HCT116 (cell line): ENCODE measurements around the gene DENND2D. TPM values are rescaled to one million over a fixed set of nuclear protein-coding genes. Genes with fewer than 3 reads are reported as not detected.

Source experiments
- ATAC-seq: fragments of 200-7000 bp; cut with Tn5 transposase; 2 replicates; pipeline ENCODE4 v1.9.1; 2020; ENCODE audit warnings: mild to moderate bottlenecking, moderate library complexity
- BruUV-seq: library from RNA; stranded (reverse); fragments of 400-500 nt; replicated peaks from 2 replicates; lab custom pipeline; 2021; lab: Mats Ljungman, UMichigan
- CTCF ChIA-PET: fragments of 300-600 bp; sonication (Branson Sonifier 250); formaldehyde crosslinking; loops from one replicate; lab custom pipeline; 2021; ENCODE audit warnings: antibody characterized with exemption; lab: Charles Lee
- POLR2A ChIA-PET: fragments of 300-600, 350-600 bp; sonication (Branson Sonifier 250); formaldehyde crosslinking; loops from one replicate; lab custom pipeline; 2021; ENCODE audit warnings: antibody characterized with exemption; lab: Charles Lee
- RAD21 ChIA-PET, 2 experiments: fragments of 300-600 bp; sonication (Branson Sonifier 250); formaldehyde crosslinking; loops; one replicate each; lab custom pipeline; 2023; ENCODE audit warnings: low total read pairs in 2 of 2; ENCODE audit not compliant: uncharacterized antibody in 2 of 2, unreplicated experiment in 2 of 2, low non-redundant PET in 1 of 2; lab: Charles Lee
- DNase-seq: peaks from one replicate; pipeline ENCODE4 v3.0.0-alpha.2; 2010; ENCODE audit warnings: low read depth, low spot score
- H2AFZ ChIP-seq: fragments of 200-600 bp; shearing (Covaris generic), sonication (generic); 2 replicates; pipeline ENCODE4 v1.6.1; 2017; ENCODE audit warnings: low read depth, mixed run types, mixed read lengths, antibody characterized with exemption, low read length; ENCODE audit not compliant: poor library complexity, severe bottlenecking
- H3K27ac ChIP-seq: 2 replicates; pipeline ENCODE4 v1.5.1; 2012; ENCODE audit warnings: low read depth, low read length
- H3K27me3 ChIP-seq: fragments of 200-600 bp; sonication (generic); 2 replicates; pipeline ENCODE4 v1.6.1; 2016; ENCODE audit warnings: mixed run types, low read length, mixed read lengths; ENCODE audit not compliant: insufficient read depth
- H3K36me3 ChIP-seq, 2 experiments: fragments of 200-500 bp in 1 of 2; fragments of 200-600 bp in 1 of 2; sonication (Bioruptor generic) in 1 of 2; sonication (generic) in 1 of 2; 2 replicates each; pipeline versions ENCODE4 v1.5.1 to v1.6.1; 2014 to 2016; ENCODE audit warnings: low read length in 2 of 2, inconsistent platforms in 1 of 2, mixed read lengths in 1 of 2, mixed run types in 1 of 2; ENCODE audit not compliant: insufficient read depth in 2 of 2, control insufficient read depth in 1 of 2
- H3K4me1 ChIP-seq, 2 experiments: fragments of 200-600 bp in 1 of 2; sonication (generic) in 1 of 2; 2 replicates each; pipeline versions ENCODE4 v1.5.1 to v1.6.1; 2012 to 2017; ENCODE audit warnings: low read length in 2 of 2, inconsistent platforms in 1 of 2, mild to moderate bottlenecking in 1 of 2, mixed read lengths in 1 of 2, mixed run types in 1 of 2, moderate library complexity in 1 of 2; ENCODE audit not compliant: insufficient read depth in 2 of 2, control insufficient read depth in 1 of 2
- H3K4me2 ChIP-seq: fragments of 200-600 bp; sonication (generic); 2 replicates; pipeline ENCODE4 v1.6.1; 2017; ENCODE audit warnings: mixed run types, low read length, mixed read lengths
- H3K4me3 ChIP-seq, 2 experiments: fragments of 200-600 bp in 1 of 2; sonication (generic) in 1 of 2; replicated peaks in 1 of 2; 2 replicates each; pipeline ENCODE4 v1.5.1; 2011 to 2016; ENCODE audit warnings: low read length in 2 of 2, control low read depth in 1 of 2, low read depth in 1 of 2, mild to moderate bottlenecking in 1 of 2, mixed read lengths in 1 of 2, mixed run types in 1 of 2
- H3K79me2 ChIP-seq: fragments of 200-600 bp; sonication (generic); 2 replicates; pipeline ENCODE4 v1.6.1; 2017; ENCODE audit warnings: mild to moderate bottlenecking, mixed run types, low read length, moderate library complexity, mixed read lengths; ENCODE audit not compliant: insufficient read depth
- H3K9ac ChIP-seq: fragments of 200-600 bp; sonication (generic); 2 replicates; pipeline ENCODE4 v1.6.1; 2016; ENCODE audit warnings: low read length, mixed read lengths
- H3K9me2 ChIP-seq: fragments of 200-600 bp; sonication (generic), shearing (Covaris generic); 2 replicates; pipeline ENCODE4 v1.6.1; 2017; ENCODE audit warnings: mixed run types, mild to moderate bottlenecking, moderate library complexity; ENCODE audit not compliant: insufficient read depth
- H3K9me3 ChIP-seq, 2 experiments: fragments of 200-500 bp in 1 of 2; fragments of 200-600 bp in 1 of 2; sonication (Bioruptor generic) in 1 of 2; sonication (generic) in 1 of 2; 2 replicates each; pipeline ENCODE4 v1.6.1; 2014 to 2017; ENCODE audit warnings: low read length in 2 of 2, mixed read lengths in 2 of 2, inconsistent platforms in 1 of 2, low read depth in 1 of 2, mild to moderate bottlenecking in 1 of 2, mixed run types in 1 of 2, moderate library complexity in 1 of 2; ENCODE audit not compliant: control insufficient read depth in 1 of 2, insufficient read depth in 1 of 2
- H4K20me1 ChIP-seq: fragments of 200-600 bp; sonication (generic), shearing (Covaris generic); 2 replicates; pipeline ENCODE4 v1.6.1; 2017; ENCODE audit warnings: mixed run types, mild to moderate bottlenecking, moderate library complexity; ENCODE audit not compliant: insufficient read depth
- CBX3 ChIP-seq: IDR thresholded peaks from 2 replicates; pipeline ENCODE4 v1.6.1; 2012; ENCODE audit warnings: low read depth
- CEBPB ChIP-seq: IDR thresholded peaks from 2 replicates; pipeline ENCODE4 v1.6.1; 2012; ENCODE audit warnings: low read depth
- EGR1 ChIP-seq: IDR thresholded peaks from 2 replicates; pipeline ENCODE4 v1.6.1; 2012; ENCODE audit warnings: low read depth
- ELF1 ChIP-seq: IDR thresholded peaks from 2 replicates; pipeline ENCODE4 v1.6.1; 2012; ENCODE audit warnings: low read depth, borderline replicate concordance
- EZH2 ChIP-seq: fragments of 200-600 bp; sonication (generic); IDR thresholded peaks from 2 replicates; pipeline ENCODE4 v1.6.1; 2017; ENCODE audit warnings: antibody characterized with exemption, mixed run types
- EZH2phosphoT487 ChIP-seq: fragments of 200-600 bp; IDR thresholded peaks from 2 replicates; pipeline ENCODE4 v1.6.1; 2018; ENCODE audit warnings: antibody characterized with exemption, borderline replicate concordance
- FOSL1 ChIP-seq: IDR thresholded peaks from 2 replicates; pipeline ENCODE4 v1.6.1; 2012; ENCODE audit warnings: low read depth
- JUND ChIP-seq: IDR thresholded peaks from 2 replicates; pipeline ENCODE4 v1.6.1; 2012
- POLR2A ChIP-seq: IDR thresholded peaks from 2 replicates; pipeline ENCODE4 v1.7.0; 2011; ENCODE audit warnings: borderline replicate concordance; ENCODE audit not compliant: insufficient read depth, insufficient read length; ENCODE audit errors: extremely low read depth
- POLR2AphosphoS5 ChIP-seq: IDR thresholded peaks from 2 replicates; pipeline ENCODE4 v1.6.1; 2011; ENCODE audit warnings: mild to moderate bottlenecking, low read depth, low read length, moderate library complexity
- RAD21 ChIP-seq: IDR thresholded peaks from 2 replicates; pipeline ENCODE4 v1.6.1; 2012; ENCODE audit warnings: low read depth, mild to moderate bottlenecking
- SP1 ChIP-seq: IDR thresholded peaks from 2 replicates; pipeline ENCODE4 v1.6.1; 2012; ENCODE audit warnings: low read depth
- SRF ChIP-seq: IDR thresholded peaks from 2 replicates; pipeline ENCODE4 v1.6.1; 2012; ENCODE audit warnings: low read depth
- YY1 ChIP-seq: IDR thresholded peaks from 2 replicates; pipeline ENCODE4 v1.6.1; 2011; ENCODE audit warnings: low read length, low read depth, moderate library complexity, mild to moderate bottlenecking; ENCODE audit not compliant: insufficient replicate concordance; ENCODE audit errors: extremely low read depth
- ZFX ChIP-seq: fragments of 450-650 bp; IDR thresholded peaks from 2 replicates; pipeline ENCODE4 v1.6.1; 2017
- ZNF274 ChIP-seq: fragments of 200-500 bp; sonication (Bioruptor generic); IDR thresholded peaks from 2 replicates; pipeline ENCODE4 v1.6.1; 2014; ENCODE audit warnings: mild to moderate bottlenecking, low read depth, low read length, inconsistent platforms
- intact Hi-C: fragments of 100-400 bp; cut with micrococcal nuclease; formaldehyde crosslinking; loops from 2 replicates; pipeline ENCODE4 v1.10.0; 2022
- total RNA-seq: library from RNA; stranded (reverse); gene quantifications from one replicate; pipeline ENCODE4 v1.2.1, GENCODE V29; 2021; ENCODE audit not compliant: unreplicated experiment
- TF ChIP-seq, protein P1 (sequence below), 3 experiments: fragments of 200-600 bp in 1 of 3; sonication (generic) in 1 of 3; IDR thresholded peaks in 2 of 3; conservative IDR thresholded peaks in 1 of 3; 2 replicates each; pipeline ENCODE4 v1.5.1; 2012 to 2017; ENCODE audit warnings: low read depth in 2 of 3, low read length in 2 of 3, antibody characterized with exemption in 1 of 3, borderline replicate concordance in 1 of 3, control low read depth in 1 of 3, mild to moderate bottlenecking in 1 of 3, mixed read lengths in 1 of 3, mixed run types in 1 of 3, moderate library complexity in 1 of 3; ENCODE audit not compliant: insufficient read depth in 1 of 3
- TF ChIP-seq, protein P2 (sequence below): IDR thresholded peaks from 2 replicates; pipeline ENCODE4 v1.6.1; 2012
- TF ChIP-seq, protein P3 (sequence below): IDR thresholded peaks from 2 replicates; pipeline ENCODE4 v1.6.1; 2012; ENCODE audit warnings: low read depth

Gene DENND2D
- total RNA-seq, 1 experiment from 2014 or later, result 31.9 TPM

DNA sequence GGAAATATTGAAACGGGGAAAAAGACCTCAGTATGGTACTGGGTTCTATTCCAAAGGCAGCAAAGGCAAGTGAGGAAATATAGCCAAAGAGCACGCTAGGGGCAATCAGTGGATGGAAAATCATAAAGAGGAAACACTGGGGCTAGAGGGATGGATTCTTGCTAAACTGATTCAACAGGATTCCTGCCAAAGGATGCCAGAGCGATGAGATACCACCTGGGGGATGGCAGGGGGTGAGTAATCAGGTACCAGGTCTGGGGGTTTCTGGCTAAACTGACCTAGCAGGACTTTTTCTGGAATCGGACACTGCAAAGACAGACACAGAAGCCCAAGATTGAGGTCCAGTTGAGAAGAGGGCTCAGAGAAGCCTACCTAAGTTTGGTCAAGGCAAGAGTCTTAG is 33.8 kb upstream of the DENND2D start (continued):
- no peak for TF ChIP-seq YY1
- TF ChIP-seq SP1, result no peak
- TF ChIP-seq, protein P1, sequence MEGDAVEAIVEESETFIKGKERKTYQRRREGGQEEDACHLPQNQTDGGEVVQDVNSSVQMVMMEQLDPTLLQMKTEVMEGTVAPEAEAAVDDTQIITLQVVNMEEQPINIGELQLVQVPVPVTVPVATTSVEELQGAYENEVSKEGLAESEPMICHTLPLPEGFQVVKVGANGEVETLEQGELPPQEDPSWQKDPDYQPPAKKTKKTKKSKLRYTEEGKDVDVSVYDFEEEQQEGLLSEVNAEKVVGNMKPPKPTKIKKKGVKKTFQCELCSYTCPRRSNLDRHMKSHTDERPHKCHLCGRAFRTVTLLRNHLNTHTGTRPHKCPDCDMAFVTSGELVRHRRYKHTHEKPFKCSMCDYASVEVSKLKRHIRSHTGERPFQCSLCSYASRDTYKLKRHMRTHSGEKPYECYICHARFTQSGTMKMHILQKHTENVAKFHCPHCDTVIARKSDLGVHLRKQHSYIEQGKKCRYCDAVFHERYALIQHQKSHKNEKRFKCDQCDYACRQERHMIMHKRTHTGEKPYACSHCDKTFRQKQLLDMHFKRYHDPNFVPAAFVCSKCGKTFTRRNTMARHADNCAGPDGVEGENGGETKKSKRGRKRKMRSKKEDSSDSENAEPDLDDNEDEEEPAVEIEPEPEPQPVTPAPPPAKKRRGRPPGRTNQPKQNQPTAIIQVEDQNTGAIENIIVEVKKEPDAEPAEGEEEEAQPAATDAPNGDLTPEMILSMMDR (IDR thresholded peaks at IDR 0.05 in 2 of 3, conservative IDR thresholded peaks at IDR 0.05 in 1 of 3; ENCODE audit: borderline replicate concordance in 1 of 3, insufficient read depth in 1 of 3, low read depth in 2 of 3, low read length in 2 of 3), result no peak
- TF ChIP-seq, all 23 proteins: peak for 0

DNA sequence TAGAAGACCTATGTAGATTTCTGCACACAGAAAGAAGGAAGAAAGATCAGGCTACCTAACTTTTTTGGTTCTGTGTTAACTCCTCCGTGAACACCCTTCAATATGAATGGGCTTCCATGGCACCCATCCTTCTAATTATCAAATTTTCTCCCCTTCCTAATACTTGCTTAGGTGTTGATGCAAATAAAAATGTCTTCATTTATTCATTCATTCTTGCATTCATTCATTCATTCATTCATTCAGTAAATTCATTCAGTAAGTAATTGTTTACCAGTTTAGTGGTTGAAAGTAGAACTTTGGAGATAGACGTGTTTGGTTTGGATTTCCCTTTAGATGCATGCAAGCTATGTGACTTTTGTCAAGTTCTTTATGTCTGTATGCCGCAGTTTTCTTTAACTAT is 31.7 kb upstream of the DENND2D start:
- ChIA-PET RAD21 (no interaction called here), POLR2A (no interaction called here), CTCF (no interaction called here)
- Histone ChIP-seq H3K27ac (no peak overlapping the region), H3K4me1 (peaks cover 15 to 28% of the 10 kb centered on the region in 2 experiments), H3K9me3 (no peaks in the 10 kb centered on the region), H3K36me3 (no peaks in the 10 kb centered on the region), H4K20me1 (no peaks in the 10 kb centered on the region), H3K9me2 (no peaks in the 10 kb centered on the region), H3K4me3 (no peak overlapping the region), H3K27me3 (no peaks in the 10 kb centered on the region), H3K9ac (no peak overlapping the region), H2AFZ (no peak overlapping the region), H3K79me2 (no peaks in the 10 kb centered on the region), H3K4me2 (no peak overlapping the region)
- BruUV-seq, result no TSS peak
- DNase-seq (no peak), ATAC-seq (no peak)
- intact Hi-C loops, result no loop called here
- no peak for TF ChIP-seq FOSL1
- TF ChIP-seq EGR1, result no peak
- TF ChIP-seq POLR2AphosphoS5, result no peak
- TF ChIP-seq ZFX, result no peak
- TF ChIP-seq, protein P2, sequence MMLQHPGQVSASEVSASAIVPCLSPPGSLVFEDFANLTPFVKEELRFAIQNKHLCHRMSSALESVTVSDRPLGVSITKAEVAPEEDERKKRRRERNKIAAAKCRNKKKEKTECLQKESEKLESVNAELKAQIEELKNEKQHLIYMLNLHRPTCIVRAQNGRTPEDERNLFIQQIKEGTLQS, result no peak
- no peak for TF ChIP-seq JUND
- no peak for TF ChIP-seq RAD21
- no peak for TF ChIP-seq SP1
- TF ChIP-seq EZH2phosphoT487, result no peak
- no peak for TF ChIP-seq POLR2A
- TF ChIP-seq ELF1, result no peak
- TF ChIP-seq EZH2, result no peak
- no peak for TF ChIP-seq SRF
- no peak for TF ChIP-seq ZNF274
- TF ChIP-seq, protein P3, sequence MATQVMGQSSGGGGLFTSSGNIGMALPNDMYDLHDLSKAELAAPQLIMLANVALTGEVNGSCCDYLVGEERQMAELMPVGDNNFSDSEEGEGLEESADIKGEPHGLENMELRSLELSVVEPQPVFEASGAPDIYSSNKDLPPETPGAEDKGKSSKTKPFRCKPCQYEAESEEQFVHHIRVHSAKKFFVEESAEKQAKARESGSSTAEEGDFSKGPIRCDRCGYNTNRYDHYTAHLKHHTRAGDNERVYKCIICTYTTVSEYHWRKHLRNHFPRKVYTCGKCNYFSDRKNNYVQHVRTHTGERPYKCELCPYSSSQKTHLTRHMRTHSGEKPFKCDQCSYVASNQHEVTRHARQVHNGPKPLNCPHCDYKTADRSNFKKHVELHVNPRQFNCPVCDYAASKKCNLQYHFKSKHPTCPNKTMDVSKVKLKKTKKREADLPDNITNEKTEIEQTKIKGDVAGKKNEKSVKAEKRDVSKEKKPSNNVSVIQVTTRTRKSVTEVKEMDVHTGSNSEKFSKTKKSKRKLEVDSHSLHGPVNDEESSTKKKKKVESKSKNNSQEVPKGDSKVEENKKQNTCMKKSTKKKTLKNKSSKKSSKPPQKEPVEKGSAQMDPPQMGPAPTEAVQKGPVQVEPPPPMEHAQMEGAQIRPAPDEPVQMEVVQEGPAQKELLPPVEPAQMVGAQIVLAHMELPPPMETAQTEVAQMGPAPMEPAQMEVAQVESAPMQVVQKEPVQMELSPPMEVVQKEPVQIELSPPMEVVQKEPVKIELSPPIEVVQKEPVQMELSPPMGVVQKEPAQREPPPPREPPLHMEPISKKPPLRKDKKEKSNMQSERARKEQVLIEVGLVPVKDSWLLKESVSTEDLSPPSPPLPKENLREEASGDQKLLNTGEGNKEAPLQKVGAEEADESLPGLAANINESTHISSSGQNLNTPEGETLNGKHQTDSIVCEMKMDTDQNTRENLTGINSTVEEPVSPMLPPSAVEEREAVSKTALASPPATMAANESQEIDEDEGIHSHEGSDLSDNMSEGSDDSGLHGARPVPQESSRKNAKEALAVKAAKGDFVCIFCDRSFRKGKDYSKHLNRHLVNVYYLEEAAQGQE, result no peak
- TF ChIP-seq CBX3, result no peak
- TF ChIP-seq, protein P1 (IDR thresholded peaks at IDR 0.05 in 2 of 3, conservative IDR thresholded peaks at IDR 0.05 in 1 of 3; ENCODE audit: borderline replicate concordance in 1 of 3, insufficient read depth in 1 of 3, low read depth in 2 of 3, low read length in 2 of 3), result no peak
- TF ChIP-seq CEBPB, result no peak
